Measurements from ENCODE around the gene CREB5. TPM values are rescaled to one million over a fixed set of nuclear protein-coding genes. Genes with fewer than 3 reads are reported as not detected.
"Not testable (repeated sequence)": the region's sequence is repeated elsewhere in the genome, so short reads cannot be mapped to it uniquely, and the experiment has no call there.

The CREB5 gene
- total and polyA plus RNA-seq, 5 donors: 4.0 to 20.4 (median 9.9) TPM

GRCh38 chr7:28818996-28819395 is 406.7 kb downstream of the CREB5 start:
- ATAC-seq: no peak
- Histone ChIP-seq H3K9me3 (ENCODE audit: control insufficient read depth, low read length) (no peaks in the 10 kb centered on the region), H3K27me3 (ENCODE audit: control insufficient read depth, insufficient read depth) (no peaks in the 10 kb centered on the region), H3K4me1 (ENCODE audit: control insufficient read depth, insufficient read depth, low read length) (no peaks in the 10 kb centered on the region), H3K27ac (ENCODE audit: low read length) (no peak overlapping the region), H3K4me3 (ENCODE audit: low read length) (no peak overlapping the region)
- no peak for DNase-seq
- intact Hi-C loops (cut with DNase I): no loop called here
- 88% methylated on average over 5 of the region's 5 CpGs for WGBS

- intact Hi-C loops (cut with DNase I): no loop called here
- H3K9me3 ChIP-seq (ENCODE audit: control insufficient read depth, low read length): no peaks in the 10 kb centered on the region
- no peaks in the 10 kb centered on the region for H3K27me3 ChIP-seq (ENCODE audit: control insufficient read depth, insufficient read depth)
- no peak overlapping the region for H3K4me3 ChIP-seq (ENCODE audit: low read length)
- no peaks in the 10 kb centered on the region for H3K4me1 ChIP-seq (ENCODE audit: control insufficient read depth, insufficient read depth, low read length)
- 92% methylated on average over 3 of the region's 3 CpGs for WGBS
- DNase-seq (no peak), ATAC-seq (no peak)
- no peak overlapping the region for H3K27ac ChIP-seq (ENCODE audit: low read length)
Observed at GRCh38 chr7:28823582-28823981, 411.3 kb downstream of the CREB5 start.

- H3K4me1 ChIP-seq (ENCODE audit: control insufficient read depth, insufficient read depth, low read length); H3K27me3 ChIP-seq (ENCODE audit: control insufficient read depth, insufficient read depth); ATAC-seq; intact Hi-C loops (cut with DNase I); H3K9me3 ChIP-seq (ENCODE audit: control insufficient read depth, low read length); DNase-seq; H3K27ac ChIP-seq (ENCODE audit: low read length); H3K4me3 ChIP-seq (ENCODE audit: low read length): not testable (repeated sequence)
- 87% methylated on average over 8 of the region's 8 CpGs for WGBS
Observed at GRCh38 chr7:28825817-28826448, 413.6 kb downstream of the CREB5 start.

- 64% methylated on average over 1 of the region's 1 CpG for WGBS
- H3K4me3 ChIP-seq (ENCODE audit: low read length): no peak overlapping the region
- ATAC-seq: no peak
- H3K27me3 ChIP-seq (ENCODE audit: control insufficient read depth, insufficient read depth): no peaks in the 10 kb centered on the region
- H3K4me1 ChIP-seq (ENCODE audit: control insufficient read depth, insufficient read depth, low read length): no peaks in the 10 kb centered on the region
- no peak for DNase-seq
- intact Hi-C loops (cut with DNase I): no loop called here
- no peaks in the 10 kb centered on the region for H3K9me3 ChIP-seq (ENCODE audit: control insufficient read depth, low read length)
- H3K27ac ChIP-seq (ENCODE audit: low read length): no peak overlapping the region
Observed at GRCh38 chr7:28830846-28831245, 418.5 kb downstream of the CREB5 start.

GRCh38 chr7:28832669-28833068 is 420.4 kb downstream of the CREB5 start:
- ATAC-seq (no peak), DNase-seq (no peak)
- no peak overlapping the region for H3K27ac ChIP-seq (ENCODE audit: low read length)
- intact Hi-C loops (cut with DNase I): no loop called here
- no peaks in the 10 kb centered on the region for H3K27me3 ChIP-seq (ENCODE audit: control insufficient read depth, insufficient read depth)
- no peaks in the 10 kb centered on the region for H3K9me3 ChIP-seq (ENCODE audit: control insufficient read depth, low read length)
- H3K4me3 ChIP-seq (ENCODE audit: low read length): no peak overlapping the region
- H3K4me1 ChIP-seq (ENCODE audit: control insufficient read depth, insufficient read depth, low read length): no peaks in the 10 kb centered on the region
- WGBS: 96% methylated on average over 3 of the region's 3 CpGs

- no peaks in the 10 kb centered on the region for H3K27me3 ChIP-seq (ENCODE audit: control insufficient read depth, insufficient read depth)
- H3K9me3 ChIP-seq (ENCODE audit: control insufficient read depth, low read length): no peaks in the 10 kb centered on the region
- intact Hi-C loops (cut with DNase I): no loop called here
- ATAC-seq: no peak
- no peak for DNase-seq
- H3K27ac ChIP-seq (ENCODE audit: low read length): no peak overlapping the region
- no peak overlapping the region for H3K4me3 ChIP-seq (ENCODE audit: low read length)
- H3K4me1 ChIP-seq (ENCODE audit: control insufficient read depth, insufficient read depth, low read length): no peaks in the 10 kb centered on the region
Observed at GRCh38 chr7:28835800-28836199, 423.5 kb downstream of the CREB5 start.

GRCh38 chr7:28836716-28837115 is 424.4 kb downstream of the CREB5 start:
- Histone ChIP-seq H3K27ac (ENCODE audit: low read length) (no peak overlapping the region), H3K4me3 (ENCODE audit: low read length) (no peak overlapping the region), H3K9me3 (ENCODE audit: control insufficient read depth, low read length) (no peaks in the 10 kb centered on the region), H3K4me1 (ENCODE audit: control insufficient read depth, insufficient read depth, low read length) (no peaks in the 10 kb centered on the region), H3K27me3 (ENCODE audit: control insufficient read depth, insufficient read depth) (no peaks in the 10 kb centered on the region)
- intact Hi-C loops (cut with DNase I): no loop called here
- WGBS: 67% methylated on average over 3 of the region's 3 CpGs
- DNase-seq (no peak), ATAC-seq (no peak)

GRCh38 chr7:28837216-28837615 is 424.9 kb downstream of the CREB5 start:
- no peak overlapping the region for H3K27ac ChIP-seq (ENCODE audit: low read length)
- no peaks in the 10 kb centered on the region for H3K4me1 ChIP-seq (ENCODE audit: control insufficient read depth, insufficient read depth, low read length)
- intact Hi-C loops (cut with DNase I): no loop called here
- ATAC-seq (no peak), DNase-seq (no peak)
- H3K27me3 ChIP-seq (ENCODE audit: control insufficient read depth, insufficient read depth): no peaks in the 10 kb centered on the region
- no peak overlapping the region for H3K4me3 ChIP-seq (ENCODE audit: low read length)
- no peaks in the 10 kb centered on the region for H3K9me3 ChIP-seq (ENCODE audit: control insufficient read depth, low read length)
- 100% methylated on average over 1 of the region's 1 CpG for WGBS

GRCh38 chr7:28840592-28840995 is 428.3 kb downstream of the CREB5 start:
- 79% methylated on average over 3 of the region's 3 CpGs for WGBS
- intact Hi-C loops (cut with DNase I): no loop called here
- Histone ChIP-seq H3K27me3 (ENCODE audit: control insufficient read depth, insufficient read depth) (no peaks in the 10 kb centered on the region), H3K9me3 (ENCODE audit: control insufficient read depth, low read length) (no peaks in the 10 kb centered on the region), H3K4me3 (ENCODE audit: low read length) (no peak overlapping the region), H3K4me1 (ENCODE audit: control insufficient read depth, insufficient read depth, low read length) (no peaks in the 10 kb centered on the region), H3K27ac (ENCODE audit: low read length) (no peak overlapping the region)
- ATAC-seq: no peak
- DNase-seq: no peak

- ATAC-seq (no peak), DNase-seq (no peak)
- intact Hi-C loops (cut with DNase I): no loop called here
- Histone ChIP-seq H3K4me3 (ENCODE audit: low read length) (no peak overlapping the region), H3K4me1 (ENCODE audit: control insufficient read depth, insufficient read depth, low read length) (no peaks in the 10 kb centered on the region), H3K27me3 (ENCODE audit: control insufficient read depth, insufficient read depth) (no peaks in the 10 kb centered on the region), H3K27ac (ENCODE audit: low read length) (no peak overlapping the region), H3K9me3 (ENCODE audit: control insufficient read depth, low read length) (no peaks in the 10 kb centered on the region)
Observed at GRCh38 chr7:28841766-28842165, 429.4 kb downstream of the CREB5 start.

- Histone ChIP-seq H3K4me1 (ENCODE audit: control insufficient read depth, insufficient read depth, low read length) (no peaks in the 10 kb centered on the region), H3K4me3 (ENCODE audit: low read length) (no peak overlapping the region), H3K9me3 (ENCODE audit: control insufficient read depth, low read length) (no peaks in the 10 kb centered on the region), H3K27me3 (ENCODE audit: control insufficient read depth, insufficient read depth) (no peaks in the 10 kb centered on the region), H3K27ac (ENCODE audit: low read length) (no peak overlapping the region)
- intact Hi-C loops (cut with DNase I): no loop called here
- DNase-seq (no peak), ATAC-seq (no peak)
- 96% methylated on average over 1 of the region's 1 CpG for WGBS
Observed at GRCh38 chr7:28842769-28843295, 430.5 kb downstream of the CREB5 start.

- no peak for ATAC-seq
- intact Hi-C loops (cut with DNase I): no loop called here
- H3K9me3 ChIP-seq (ENCODE audit: control insufficient read depth, low read length): no peaks in the 10 kb centered on the region
- no peak overlapping the region for H3K4me3 ChIP-seq (ENCODE audit: low read length)
- H3K27me3 ChIP-seq (ENCODE audit: control insufficient read depth, insufficient read depth): no peaks in the 10 kb centered on the region
- H3K27ac ChIP-seq (ENCODE audit: low read length): no peak overlapping the region
- 65% methylated on average over 1 of the region's 1 CpG for WGBS
- H3K4me1 ChIP-seq (ENCODE audit: control insufficient read depth, insufficient read depth, low read length): no peaks in the 10 kb centered on the region
- no peak for DNase-seq
Observed at GRCh38 chr7:28845106-28845505, 432.8 kb downstream of the CREB5 start.
